Peyer's patch (tissue), 4 donors: ENCODE data around the gene RHBDL1. TPM values are rescaled to one million over a fixed set of nuclear protein-coding genes. Genes with fewer than 3 reads are reported as not detected.

Experiments used
- DNase-seq, 3 donors: peaks; one replicate each; pipeline ENCODE4 v3.0.0-alpha.2; 2017 to 2019
- H3K27ac ChIP-seq, 4 donors: fragments of 200-600 bp; sonication (generic); one replicate each; pipeline ENCODE4 v1.5.1; 2016 to 2019
- H3K27me3 ChIP-seq, 2 donors: fragments of 200-600 bp; sonication (generic); one replicate each; pipeline ENCODE4 v1.5.1; 2019
- H3K36me3 ChIP-seq, 3 donors: fragments of 200-600 bp; sonication (generic); one replicate each; pipeline ENCODE4 v1.5.1; 2016 to 2019
- H3K4me1 ChIP-seq, 4 donors: fragments of 200-600 bp; sonication (generic); one replicate each; pipeline ENCODE4 v1.5.1; 2016 to 2019
- H3K4me3 ChIP-seq, 4 donors: fragments of 200-600 bp; sonication (generic); 1 replicate in 3 of 4; 2 replicates in 1 of 4; pipeline ENCODE4 v1.5.1; 2016 to 2019; ENCODE audit warnings: mild to moderate bottlenecking in 1 of 4
- H3K9me3 ChIP-seq, 4 donors: fragments of 200-600 bp; sonication (generic); one replicate each; pipeline ENCODE4 v1.5.1; 2016 to 2019; ENCODE audit warnings: mild to moderate bottlenecking in 1 of 4
- CTCF ChIP-seq, 6 experiments: fragments of 450-650 bp in 4 of 6; fragments of 200-600 bp in 2 of 6; sonication (generic) in 1 of 6; IDR thresholded peaks; one replicate each; pipeline ENCODE4 v1.5.1; 2017 to 2019; ENCODE audit warnings: antibody characterized with exemption in 6 of 6, mild to moderate bottlenecking in 3 of 6, moderate library complexity in 1 of 6
- POLR2A ChIP-seq, 2 donors: fragments of 450-650 bp; IDR thresholded peaks; one replicate each; pipeline ENCODE4 v1.5.1; 2017; ENCODE audit warnings: antibody characterized with exemption in 2 of 2, mild to moderate bottlenecking in 2 of 2, moderate library complexity in 2 of 2
- total RNA-seq, 4 donors: library from RNA; depleted of rRNA; stranded (reverse); fragments of >200 nt; gene quantifications; one replicate each; pipeline ENCODE4 v1.1.0, GENCODE V29; 2016

The RHBDL1 gene
- total RNA-seq, 4 donors from 2014 or later = 4.1 to 13.6 (median 9.9) TPM

GRCh38 chr16:644556-644955, 30.9 kb upstream of the RHBDL1 start:
- H3K4me3 ChIP-seq = no peak overlapping the region
- H3K27ac ChIP-seq = peak overlapping the region in 3 of 4 donors; percentile 90 to 98 (median 95)
- peaks cover 0 to 48% (median 18%) of the 10 kb centered on the region in 4 donors for H3K4me1 ChIP-seq
- H3K27me3 ChIP-seq = no peaks in the 10 kb centered on the region
- no peaks in the 10 kb centered on the region for H3K9me3 ChIP-seq
- TF ChIP-seq POLR2A (IDR thresholded peaks at IDR 0.05) (no peak), CTCF (IDR thresholded peaks at IDR 0.05) (no peak)
- DNase-seq = no peak
- H3K36me3 ChIP-seq = no peaks in the 10 kb centered on the region

DNA sequence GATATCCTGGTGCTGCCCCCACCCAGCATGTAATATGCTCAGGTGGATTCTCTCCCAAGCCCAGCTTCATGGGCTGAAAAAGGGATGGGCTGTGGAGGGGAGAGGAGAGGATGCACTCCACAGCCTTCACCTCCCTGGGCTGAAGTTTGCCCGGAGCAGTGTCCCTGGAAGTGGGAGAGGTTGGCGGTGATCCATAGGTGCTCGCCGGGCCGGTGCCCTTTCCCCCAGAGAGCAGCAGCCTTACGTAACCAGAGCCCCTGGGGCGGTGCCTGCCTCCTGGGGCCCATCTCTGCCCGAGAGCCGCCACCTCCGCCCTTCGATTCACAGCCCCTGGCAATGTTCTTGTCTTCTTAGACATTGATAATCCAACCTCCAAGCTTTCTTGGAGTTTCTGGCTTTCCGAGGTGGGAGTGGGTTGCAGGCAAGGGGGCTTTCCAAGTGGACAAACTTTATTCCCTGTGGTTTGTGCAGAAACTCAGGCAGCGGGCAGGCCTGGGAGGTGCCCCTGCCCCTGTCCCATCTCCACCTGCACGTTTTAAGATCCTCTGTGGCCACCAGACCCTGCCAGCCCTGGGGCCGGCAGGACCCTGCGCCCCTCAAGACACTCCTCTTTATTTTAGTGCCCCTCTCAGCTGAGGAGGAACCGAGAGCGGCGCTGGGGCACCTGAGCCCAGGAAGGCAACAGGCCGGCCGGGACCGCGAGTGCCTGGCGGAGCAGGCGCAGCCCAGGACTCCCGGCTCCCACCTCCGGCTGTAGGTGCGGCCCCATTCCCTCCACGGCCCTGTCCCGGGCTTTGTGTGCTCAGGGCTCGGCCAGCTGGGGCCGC, 29.4 kb upstream of the RHBDL1 start:
- Histone ChIP-seq H3K27ac (peak overlapping the region in 3 of 4 donors; percentile 90 to 98 (median 95)), H3K36me3 (no peaks in the 10 kb centered on the region), H3K4me1 (peaks cover 0 to 62% (median 21%) of the 10 kb centered on the region in 4 donors), H3K27me3 (no peaks in the 10 kb centered on the region), H3K4me3 (peak overlapping the region in 2 of 4 donors; percentile 65 to 80), H3K9me3 (no peaks in the 10 kb centered on the region)
- peak in 2 of 3 donors; percentile 89 to 90 for DNase-seq
- TF ChIP-seq POLR2A (IDR thresholded peaks at IDR 0.05) (peak; percentile 56 to 83), CTCF (IDR thresholded peaks at IDR 0.05) (no peak)

DNA sequence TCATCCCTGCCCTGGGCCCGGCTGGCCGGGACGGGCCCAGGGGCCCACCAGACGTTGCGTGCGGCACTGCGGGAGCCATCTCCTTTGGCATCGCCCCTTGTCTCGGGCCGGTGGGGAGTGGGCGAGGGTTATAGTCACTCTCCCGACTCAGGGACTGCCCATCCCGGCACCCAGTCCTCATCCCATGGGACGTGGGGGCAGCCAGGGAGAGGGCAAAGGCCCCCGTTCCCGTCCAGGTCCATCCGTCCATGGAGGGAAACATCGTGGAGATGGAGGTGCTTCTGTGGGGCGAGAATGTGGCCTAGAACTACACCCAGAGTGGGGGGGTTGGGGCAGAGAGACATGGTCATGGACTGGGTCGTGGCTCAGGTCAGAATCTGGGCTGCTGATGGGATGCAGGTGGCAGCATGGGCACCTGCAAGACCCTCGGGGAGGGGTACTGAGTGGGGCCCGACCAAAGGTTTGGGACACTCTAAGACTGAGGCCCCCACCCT, 28.7 kb upstream of the RHBDL1 start:
- no peaks in the 10 kb centered on the region for H3K27me3 ChIP-seq
- peak overlapping the region in 2 of 4 donors; percentile 65 to 80 for H3K4me3 ChIP-seq
- peak overlapping the region in 3 of 4 donors; percentile 90 to 98 (median 95) for H3K27ac ChIP-seq
- TF ChIP-seq CTCF (IDR thresholded peaks at IDR 0.05) = no peak
- no peak for TF ChIP-seq POLR2A (IDR thresholded peaks at IDR 0.05)
- no peak for DNase-seq
- no peaks in the 10 kb centered on the region for H3K36me3 ChIP-seq
- H3K9me3 ChIP-seq = no peaks in the 10 kb centered on the region
- H3K4me1 ChIP-seq = peaks cover 0 to 64% (median 20%) of the 10 kb centered on the region in 4 donors

GRCh38 chr16:647173-647902, 28.1 kb upstream of the RHBDL1 start:
- H3K9me3 ChIP-seq = no peaks in the 10 kb centered on the region
- DNase-seq = peak in 1 of 3 donors; percentile 69
- TF ChIP-seq POLR2A (IDR thresholded peaks at IDR 0.05) (peak in 1 of 2 donors; percentile 36), CTCF (IDR thresholded peaks at IDR 0.05) (no peak)
- no peaks in the 10 kb centered on the region for H3K36me3 ChIP-seq
- H3K27me3 ChIP-seq = no peaks in the 10 kb centered on the region
- H3K4me3 ChIP-seq = peak overlapping the region in 2 of 4 donors; percentile 65 to 80
- peak overlapping the region; percentile 90 to 98 (median 95) for H3K27ac ChIP-seq
- peaks cover 0 to 64% (median 20%) of the 10 kb centered on the region in 4 donors for H3K4me1 ChIP-seq

- Histone ChIP-seq H3K36me3 (peaks cover 0 to 2% (median 0%) of the 10 kb centered on the region in 3 donors), H3K27me3 (no peaks in the 10 kb centered on the region), H3K9me3 (no peaks in the 10 kb centered on the region), H3K4me3 (peak overlapping the region; percentile 65 to 80 (median 76)), H3K27ac (peak overlapping the region; percentile 90 to 98 (median 95)), H3K4me1 (peaks cover 0 to 64% (median 17%) of the 10 kb centered on the region in 4 donors)
- TF ChIP-seq CTCF (IDR thresholded peaks at IDR 0.05) (peak; percentile 23 to 82 (median 55)), POLR2A (IDR thresholded peaks at IDR 0.05) (peak; percentile 62 to 66)
- DNase-seq = peak; percentile 48 to 93 (median 90)
These were observed 27.2 kb upstream of the RHBDL1 start for GRCh38 chr16:648071-648780.
